K562 (cell line): ENCODE measurements around the gene AP4S1. TPM values are rescaled to one million over a fixed set of nuclear protein-coding genes. Genes with fewer than 3 reads are reported as not detected.

Experiments
- CEBPG ChIP-seq, 3 experiments: fragments of 200-800 bp in 1 of 3; sonication (Bioruptor generic) in 1 of 3; sonication (generic) in 1 of 3; formaldehyde crosslinking in 1 of 3; IDR thresholded peaks in 2 of 3; conservative IDR thresholded peaks in 1 of 3; 2 replicates each; pipeline versions ENCODE4 v1.6.1 to v1.8.0; 2016 to 2022; ENCODE audit warnings: missing compliant biosample characterization in 2 of 3, missing genetic modification characterization in 2 of 3, mild to moderate bottlenecking in 1 of 3, missing genetic modification reagents in 1 of 3
- DPF2 ChIP-seq: fragments of 450-650 bp; IDR thresholded peaks from 2 replicates; pipeline ENCODE4 v1.6.1; 2016
- E2F3 ChIP-seq: fragments of 250-450 bp; sonication (Bioruptor Pico); IDR thresholded peaks from 2 replicates; pipeline ENCODE4 v1.4.0; 2020; ENCODE audit warnings: mild to moderate bottlenecking
- FOXM1 ChIP-seq, 2 experiments: fragments of 450-650 bp in 1 of 2; sonication (generic) in 1 of 2; formaldehyde crosslinking in 1 of 2; IDR thresholded peaks; 2 replicates each; pipeline versions ENCODE4 v1.6.1 to v1.9.0; 2017 to 2022; ENCODE audit warnings: low read depth in 2 of 2, mild to moderate bottlenecking in 2 of 2, missing genetic modification reagents in 1 of 2, moderate library complexity in 1 of 2
- HDAC3 ChIP-seq: fragments of 450-650 bp; IDR thresholded peaks from 2 replicates; pipeline ENCODE4 v1.6.1; 2018; ENCODE audit warnings: borderline replicate concordance, mild to moderate bottlenecking, moderate library complexity; ENCODE audit not compliant: partially characterized antibody
- NR2C2 ChIP-seq, 2 experiments: fragments of 200-800 bp in 1 of 2; sonication (Bioruptor generic) in 1 of 2; sonication (generic) in 1 of 2; formaldehyde crosslinking in 1 of 2; IDR thresholded peaks; 2 replicates each; pipeline versions ENCODE4 v1.6.1 to v1.8.0; 2016 to 2022; ENCODE audit warnings: mild to moderate bottlenecking in 1 of 2, missing compliant biosample characterization in 1 of 2, missing genetic modification characterization in 1 of 2, missing genetic modification reagents in 1 of 2
- NRF1 ChIP-seq, 2 experiments: fragments of 450-650 bp; IDR thresholded peaks in 1 of 2; conservative IDR thresholded peaks in 1 of 2; 2 replicates each; pipeline ENCODE4 v1.6.1; 2014; ENCODE audit warnings: mild to moderate bottlenecking in 2 of 2
- POLR2AphosphoS2 ChIP-seq: IDR thresholded peaks from 2 replicates; pipeline ENCODE4 v1.6.1; 2012; ENCODE audit warnings: low read length, improper control_type of control experiment
- PTTG1 ChIP-seq: fragments of 450-650 bp; IDR thresholded peaks from 2 replicates; pipeline ENCODE4 v1.6.1; 2016; ENCODE audit warnings: low read depth, mild to moderate bottlenecking, missing genetic modification characterization, missing compliant biosample characterization
- PYGO2 ChIP-seq: fragments of 450-650 bp; IDR thresholded peaks from 2 replicates; pipeline ENCODE4 v1.6.1; 2016; ENCODE audit warnings: mild to moderate bottlenecking, missing genetic modification characterization, moderate library complexity, missing compliant biosample characterization
- SNIP1 ChIP-seq: fragments of 450-650 bp; IDR thresholded peaks from 2 replicates; pipeline ENCODE4 v1.7.1; 2017; ENCODE audit warnings: low read depth, mild to moderate bottlenecking
- STAT5B ChIP-seq: fragments of 250-450 bp; sonication (Bioruptor Pico); IDR thresholded peaks from 2 replicates; pipeline ENCODE4 v1.8.0; 2021; ENCODE audit warnings: mild to moderate bottlenecking, inconsistent platforms
- ZC3H11A ChIP-seq: IDR thresholded peaks from 2 replicates; pipeline ENCODE4 v1.6.1; 2012; ENCODE audit warnings: low read depth, low read length, improper control_type of control experiment
- ZEB2 ChIP-seq: fragments of 450-650 bp; IDR thresholded peaks from 2 replicates; pipeline ENCODE4 v1.6.1; 2016
- ZNF239 ChIP-seq: fragments of 250-450 bp; sonication (Bioruptor Pico); IDR thresholded peaks from 2 replicates; pipeline ENCODE4 v1.4.0; 2020; ENCODE audit warnings: mild to moderate bottlenecking
- ZNF695 ChIP-seq: fragments of 450-650 bp; formaldehyde crosslinking; IDR thresholded peaks from 2 replicates; pipeline ENCODE4 v1.4.0; 2020; ENCODE audit warnings: mild to moderate bottlenecking, moderate library complexity
- ZNF707 ChIP-seq: fragments of 250-450 bp; sonication (Bioruptor Pico); conservative IDR thresholded peaks from 2 replicates; pipeline ENCODE4 v1.8.0; 2022; ENCODE audit warnings: inconsistent platforms, mild to moderate bottlenecking, moderate library complexity
- polyA plus RNA-seq, 8 experiments: library from polyadenylated mRNA; depleted of rRNA in 4 of 8; stranded (reverse) in 5 of 8; unstranded in 3 of 8; fragments of >200 nt; fragmentation: Nextera tagmentation in 2 of 8; fragmentation: Illumina TruSeq in 1 of 8; extraction: Ambion mirVana in 2 of 8; extraction: Trizol in 1 of 8; gene quantifications; 2 replicates each; pipeline versions ENCODE4 v1.2.1 to v1.2.3, GENCODE V29; 2011 to 2014; ENCODE audit warnings: inconsistent platforms in 1 of 8, missing spikeins in 1 of 8
- total RNA-seq, 7 experiments: library from RNA; depleted of rRNA in 6 of 7; stranded (reverse); fragments of >200 nt in 6 of 7; fragmentation: Illumina TruSeq in 2 of 7; extraction: Trizol in 2 of 7; gene quantifications; 2 replicates each; pipeline versions ENCODE4 v1.2.1 to v1.2.3, GENCODE V29; 2011 to 2021; ENCODE audit warnings: low replicate concordance in 1 of 7
- TF ChIP-seq, protein P1 (sequence below), 3 experiments: fragments of 200-800 bp in 1 of 3; fragments of 250-450 bp in 1 of 3; fragments of 450-650 bp in 1 of 3; sonication (Bioruptor Pico) in 1 of 3; sonication (Bioruptor generic) in 1 of 3; formaldehyde crosslinking in 1 of 3; IDR thresholded peaks; 2 replicates each; pipeline versions ENCODE4 v1.6.1 to v1.8.0; 2016 to 2022; ENCODE audit warnings: mild to moderate bottlenecking in 2 of 3, missing genetic modification characterization in 2 of 3, missing compliant biosample characterization in 1 of 3, moderate library complexity in 1 of 3
- TF ChIP-seq, protein P2 (sequence below): fragments of 450-650 bp; IDR thresholded peaks from 2 replicates; pipeline ENCODE4 v1.6.1; 2018; ENCODE audit warnings: mild to moderate bottlenecking, low read depth; ENCODE audit not compliant: partially characterized antibody

The AP4S1 gene
- total and polyA plus RNA-seq, 9 of the 15 experiments (the other 6 are each of a cell fraction or from before 2014, with no cell fraction given): 3.7 to 7.8 (median 5.9) TPM

DNA sequence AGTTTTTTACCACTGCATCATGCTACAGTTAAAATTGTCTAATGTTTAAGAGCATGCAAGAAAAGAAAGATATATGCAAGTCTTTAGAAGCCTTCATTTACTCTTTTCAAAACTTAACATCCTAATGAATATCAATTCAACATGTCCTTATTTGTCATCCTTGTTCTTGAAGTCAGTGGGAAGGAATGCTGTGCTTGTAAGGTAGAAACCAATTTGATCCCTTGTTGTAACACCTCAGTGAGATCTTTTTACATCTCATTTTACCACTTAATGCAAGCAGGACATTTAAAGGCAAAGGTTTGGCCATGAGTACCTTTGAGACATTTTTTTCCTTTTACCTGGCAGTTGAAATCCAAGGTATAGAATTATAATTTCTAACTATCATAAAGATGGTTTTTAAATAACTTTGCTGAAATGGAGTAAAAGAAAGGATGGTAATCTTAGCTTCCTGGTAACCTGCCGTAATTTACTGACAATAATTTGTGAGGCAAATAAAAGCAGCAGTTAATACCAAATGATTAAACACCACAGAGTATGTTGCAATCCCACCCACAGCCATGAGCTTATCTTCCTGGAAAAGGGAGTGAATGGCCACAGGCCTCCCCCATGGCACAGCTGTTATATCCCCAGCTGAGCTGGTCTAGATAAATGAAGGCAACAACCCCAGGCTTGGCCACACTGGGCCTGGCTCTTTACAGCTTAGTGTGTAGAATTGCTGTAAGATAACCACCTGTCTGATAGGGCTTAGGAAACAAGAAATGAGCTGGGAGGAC, 33.9 kb downstream of the AP4S1 start (continued):
- TF ChIP-seq ZNF239 (CRISPR knock-in tag): peak; percentile 40
- peak; percentile 74; the same call in 1 of the 2 replicates for TF ChIP-seq ZEB2
- TF ChIP-seq HDAC3: peak; percentile 97
- TF ChIP-seq DPF2: peak; percentile 99
- TF ChIP-seq PTTG1 (tag): no peak
- TF ChIP-seq STAT5B (CRISPR knock-in tag): no peak
- TF ChIP-seq CEBPG (CRISPR knock-in tag; IDR thresholded peaks at IDR 0.05): peak; percentile 97
- peak; percentile 96 to 97 for TF ChIP-seq CEBPG (tag; conservative IDR thresholded peaks at IDR 0.05 in 1 of 2, IDR thresholded peaks at IDR 0.05 in 1 of 2)
- no peak for TF ChIP-seq SNIP1
- peak; percentile 89 for TF ChIP-seq PYGO2
- TF ChIP-seq, protein P1, sequence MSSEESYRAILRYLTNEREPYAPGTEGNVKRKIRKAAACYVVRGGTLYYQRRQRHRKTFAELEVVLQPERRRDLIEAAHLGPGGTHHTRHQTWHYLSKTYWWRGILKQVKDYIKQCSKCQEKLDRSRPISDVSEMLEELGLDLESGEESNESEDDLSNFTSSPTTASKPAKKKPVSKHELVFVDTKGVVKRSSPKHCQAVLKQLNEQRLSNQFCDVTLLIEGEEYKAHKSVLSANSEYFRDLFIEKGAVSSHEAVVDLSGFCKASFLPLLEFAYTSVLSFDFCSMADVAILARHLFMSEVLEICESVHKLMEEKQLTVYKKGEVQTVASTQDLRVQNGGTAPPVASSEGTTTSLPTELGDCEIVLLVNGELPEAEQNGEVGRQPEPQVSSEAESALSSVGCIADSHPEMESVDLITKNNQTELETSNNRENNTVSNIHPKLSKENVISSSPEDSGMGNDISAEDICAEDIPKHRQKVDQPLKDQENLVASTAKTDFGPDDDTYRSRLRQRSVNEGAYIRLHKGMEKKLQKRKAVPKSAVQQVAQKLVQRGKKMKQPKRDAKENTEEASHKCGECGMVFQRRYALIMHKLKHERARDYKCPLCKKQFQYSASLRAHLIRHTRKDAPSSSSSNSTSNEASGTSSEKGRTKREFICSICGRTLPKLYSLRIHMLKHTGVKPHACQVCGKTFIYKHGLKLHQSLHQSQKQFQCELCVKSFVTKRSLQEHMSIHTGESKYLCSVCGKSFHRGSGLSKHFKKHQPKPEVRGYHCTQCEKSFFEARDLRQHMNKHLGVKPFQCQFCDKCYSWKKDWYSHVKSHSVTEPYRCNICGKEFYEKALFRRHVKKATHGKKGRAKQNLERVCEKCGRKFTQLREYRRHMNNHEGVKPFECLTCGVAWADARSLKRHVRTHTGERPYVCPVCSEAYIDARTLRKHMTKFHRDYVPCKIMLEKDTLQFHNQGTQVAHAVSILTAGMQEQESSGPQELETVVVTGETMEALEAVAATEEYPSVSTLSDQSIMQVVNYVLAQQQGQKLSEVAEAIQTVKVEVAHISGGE (CRISPR knock-in tag; IDR thresholded peaks at IDR 0.05): peak in 1 of 3 experiments; percentile 66; a peak in 2 of 6 replicates
- no peak for TF ChIP-seq NRF1 (conservative IDR thresholded peaks at IDR 0.05 in 1 of 2, IDR thresholded peaks at IDR 0.05 in 1 of 2)
- no peak for TF ChIP-seq ZC3H11A
- TF ChIP-seq ZNF695: no peak
- TF ChIP-seq NR2C2 (CRISPR knock-in tag; IDR thresholded peaks at IDR 0.05): no peak
- TF ChIP-seq NR2C2 (tag; IDR thresholded peaks at IDR 0.05): 0 out of 2 replicates have a peak, but pooled peaks have one; percentile 23
- peak; percentile 97 for TF ChIP-seq FOXM1 (IDR thresholded peaks at IDR 0.05; ENCODE audit: low read depth)
- no peak for TF ChIP-seq FOXM1 (CRISPR knock-in tag; IDR thresholded peaks at IDR 0.05; ENCODE audit: low read depth)
- no peak for TF ChIP-seq E2F3 (CRISPR knock-in tag)
- no peak for TF ChIP-seq ZNF707 (CRISPR knock-in tag)
- TF ChIP-seq POLR2AphosphoS2: no peak
- TF ChIP-seq, protein P2, sequence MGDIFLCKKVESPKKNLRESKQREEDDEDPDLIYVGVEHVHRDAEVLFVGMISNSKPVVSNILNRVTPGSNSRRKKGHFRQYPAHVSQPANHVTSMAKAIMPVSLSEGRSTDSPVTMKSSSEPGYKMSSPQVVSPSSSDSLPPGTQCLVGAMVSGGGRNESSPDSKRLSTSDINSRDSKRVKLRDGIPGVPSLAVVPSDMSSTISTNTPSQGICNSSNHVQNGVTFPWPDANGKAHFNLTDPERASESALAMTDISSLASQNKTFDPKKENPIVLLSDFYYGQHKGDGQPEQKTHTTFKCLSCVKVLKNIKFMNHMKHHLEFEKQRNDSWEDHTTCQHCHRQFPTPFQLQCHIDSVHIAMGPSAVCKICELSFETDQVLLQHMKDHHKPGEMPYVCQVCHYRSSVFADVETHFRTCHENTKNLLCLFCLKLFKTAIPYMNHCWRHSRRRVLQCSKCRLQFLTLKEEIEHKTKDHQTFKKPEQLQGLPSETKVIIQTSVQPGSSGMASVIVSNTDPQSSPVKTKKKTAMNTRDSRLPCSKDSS: no peak
